M059J (cell line): ENCODE results near the gene UBE2J2. TPM values are rescaled to one million over a fixed set of nuclear protein-coding genes. Genes with fewer than 3 reads are reported as not detected.
A peak's percentile ranks its signal among the peaks of the same experiment; 100 is the strongest.

Experiments
- DNase-seq: peaks from one replicate; pipeline ENCODE4 v3.0.0-alpha.2; 2012; ENCODE audit warnings: low read depth
- total RNA-seq: library from RNA; depleted of rRNA; stranded (reverse); fragments of >200 nt; shearing (Covaris generic); gene quantifications from 2 replicates; pipeline ENCODE4 v1.2.3, GENCODE V29; 2014; rRNA removed

UBE2J2 gene
- total RNA-seq, 1 experiment from 2014 or later, result 59.5 TPM

- DNase-seq, result no peak
Observed at GRCh38 chr1:1213345-1214265, 60.0 kb downstream of the UBE2J2 start, which contains the start of gene TNFRSF4. Gene TNFRSF4, minus strand, starts transcription at chr1:1214153. Its CDS starts 26 bp downstream, at chr1:1214127.

- no peak for DNase-seq
Observed at GRCh38 chr1:1212780-1213344, 60.8 kb downstream of the UBE2J2 start.

- DNase-seq, result no peak
Observed at GRCh38 chr1:1211541-1212441, 61.9 kb downstream of the UBE2J2 start.

- DNase-seq, result no peak
Observed at GRCh38 chr1:1210726-1211540, 62.7 kb downstream of the UBE2J2 start.

DNA sequence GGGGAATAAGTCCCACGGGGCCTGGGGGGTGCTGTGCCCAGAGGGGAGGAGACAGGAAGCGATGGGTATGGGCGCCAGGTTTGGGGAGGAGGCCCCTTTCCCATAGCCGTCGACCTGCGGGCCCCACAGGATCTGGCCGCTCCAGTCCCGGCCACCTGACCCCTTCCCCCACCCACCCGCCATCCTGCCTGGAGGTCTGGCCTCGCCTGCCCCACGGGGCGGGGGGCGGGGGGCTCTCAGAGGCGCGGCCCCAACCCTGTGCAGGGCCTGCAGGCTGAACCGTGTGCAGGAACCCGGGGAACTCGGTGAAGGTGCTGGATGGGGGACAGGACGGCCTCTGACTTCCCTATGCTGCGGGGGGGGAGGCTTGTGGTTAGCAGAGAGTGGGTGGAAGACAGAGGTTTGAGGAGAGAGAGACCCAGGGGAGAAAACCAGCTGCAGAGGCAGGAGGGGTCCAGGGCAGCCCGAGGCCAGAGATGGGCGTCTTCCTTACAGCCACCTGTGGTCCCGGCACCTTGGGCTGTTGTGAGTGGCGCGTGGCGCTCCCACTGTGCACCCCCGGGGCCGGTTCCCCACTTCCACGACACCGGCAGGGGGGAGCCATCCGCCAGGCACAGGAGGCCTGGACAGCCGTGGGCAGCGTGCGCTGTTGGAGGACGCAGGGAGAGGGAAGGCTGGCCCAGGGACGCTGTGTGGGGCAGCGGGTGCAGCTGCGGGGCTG, 64.8 kb downstream of the UBE2J2 start:
- DNase-seq, result peak; percentile 44

DNA sequence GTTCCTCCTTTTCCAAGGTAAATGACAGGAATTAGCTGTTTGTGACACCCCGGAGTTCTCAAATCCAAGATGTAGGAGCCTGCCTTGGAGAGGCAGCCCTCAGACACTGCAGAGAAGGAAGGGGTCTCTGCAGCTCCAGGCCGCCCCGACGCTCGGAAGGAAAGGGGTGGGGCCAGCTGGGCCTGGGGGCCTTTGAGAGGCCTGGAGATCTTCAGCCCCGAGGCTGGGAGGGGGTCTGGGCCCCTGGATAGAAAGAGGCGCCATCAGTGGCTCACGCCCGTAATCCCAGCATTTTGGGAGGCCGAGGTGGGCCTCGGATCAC, 66.1 kb downstream of the UBE2J2 start:
- no peak for DNase-seq

- DNase-seq, result no peak
Observed at GRCh38 chr1:1206966-1207531, 66.6 kb downstream of the UBE2J2 start.

DNA sequence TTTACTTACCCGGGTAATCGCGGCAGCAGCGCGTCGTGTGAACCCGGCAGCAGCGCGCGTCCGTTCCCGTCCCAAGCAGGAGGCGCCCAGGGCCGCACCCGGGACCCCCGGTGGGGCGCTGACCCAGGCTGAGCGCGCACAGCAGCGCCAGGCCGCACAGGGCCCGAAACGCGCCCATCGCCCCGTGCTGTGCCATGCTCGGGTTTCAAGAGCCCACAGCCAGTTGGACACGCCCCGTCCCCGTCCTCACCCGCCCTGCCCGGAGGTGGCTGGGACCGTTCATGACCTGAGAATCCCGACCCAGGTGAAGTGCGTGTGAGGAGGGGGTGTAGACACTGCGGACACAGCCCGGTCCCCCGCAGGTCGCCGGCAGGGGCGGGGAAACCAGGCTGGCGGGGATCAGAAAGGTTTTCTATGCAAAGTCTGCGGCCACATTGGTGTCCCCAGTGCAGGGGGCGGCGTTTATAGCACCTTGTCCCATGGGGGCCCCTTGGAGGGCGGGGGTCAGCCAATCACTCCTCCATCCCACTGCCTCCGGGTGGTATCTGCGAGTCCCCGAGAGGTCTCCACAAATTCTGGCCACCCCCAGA, 67.2 kb downstream of the UBE2J2 start, which contains the start of gene TNFRSF18:
TNFRSF18 (minus strand) TSS at position 217 of the 590 bp plus-strand sequence; CDS start at position 196, 21 bp downstream.
- no peak for DNase-seq

DNA sequence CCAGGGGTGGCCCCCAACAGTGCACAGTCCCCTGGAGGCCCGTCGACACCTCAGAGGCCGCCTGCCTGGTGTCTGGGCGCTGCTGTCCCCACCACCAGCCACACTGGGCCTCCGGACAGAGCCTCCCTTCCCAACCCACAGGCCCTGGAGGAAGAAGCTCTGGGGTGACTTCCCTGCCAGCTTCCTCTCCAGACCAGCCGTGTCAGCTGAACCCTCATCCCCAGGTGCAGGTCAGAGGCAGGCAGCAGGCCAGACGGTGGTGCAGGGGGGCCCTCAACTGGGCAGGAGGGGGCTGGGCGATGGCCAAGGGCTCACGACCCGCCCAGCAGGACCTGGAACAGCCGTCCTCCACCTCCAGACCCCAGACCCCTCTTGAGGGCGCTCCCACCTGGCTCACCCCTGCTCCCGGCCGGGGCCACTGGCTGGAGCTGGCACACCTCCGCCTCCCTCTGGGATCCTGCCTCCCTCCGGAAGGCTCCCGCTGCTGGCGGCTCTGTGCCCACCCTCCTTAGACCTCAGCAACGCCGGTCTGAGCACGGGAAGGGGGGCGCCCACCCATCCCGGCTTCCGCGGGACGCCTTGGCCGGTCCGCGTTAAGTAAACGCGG, 67.8 kb downstream of the UBE2J2 start:
- no peak for DNase-seq

- DNase-seq, result no peak
Observed at GRCh38 chr1:1204998-1205768, 68.5 kb downstream of the UBE2J2 start.

DNA sequence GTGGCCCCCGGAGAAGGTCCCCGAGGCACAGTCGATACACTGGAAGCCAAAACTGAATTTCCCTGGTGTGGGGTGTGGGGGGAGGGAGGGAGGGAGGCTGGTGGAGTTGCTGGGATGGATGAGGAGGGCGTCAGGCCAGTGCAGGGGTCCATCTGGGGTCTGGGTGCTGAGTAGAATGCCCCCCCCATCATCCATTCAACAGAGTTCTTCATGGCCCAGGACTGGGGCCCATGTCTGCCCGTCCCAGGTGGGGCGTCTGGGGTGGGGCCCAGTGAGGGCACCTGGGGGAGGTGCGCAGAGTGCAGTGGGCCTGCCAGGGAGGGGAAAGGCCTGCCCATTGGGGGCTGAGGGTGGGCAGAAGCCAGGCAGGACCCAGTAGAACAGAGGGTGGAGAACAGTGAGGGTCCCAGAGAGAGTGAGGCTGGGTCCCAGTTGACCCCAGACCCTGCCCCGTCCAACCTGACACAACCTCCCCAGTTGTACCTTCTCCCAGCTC, 69.2 kb downstream of the UBE2J2 start:
- no peak for DNase-seq

Other genes starting within 250 kb of the UBE2J2 start
- not detected in 2 replicates for gene RNF223, start 199.5 kb downstream of the UBE2J2 start, total RNA-seq
- 17.4 and 17.5 TPM in 2 replicates for gene C1orf159, start 157.8 kb downstream of the UBE2J2 start, total RNA-seq
- not detected in 2 replicates for gene TTLL10, start 100.0 kb downstream of the UBE2J2 start, total RNA-seq
- gene TNFRSF18, start 67.3 kb downstream of the UBE2J2 start, total RNA-seq, result not detected in 2 replicates
- gene TNFRSF4, start 59.7 kb downstream of the UBE2J2 start, total RNA-seq, result not detected in 2 replicates
- 100 and 196 TPM in 2 replicates for gene SDF4, start 41.9 kb downstream of the UBE2J2 start, total RNA-seq
- gene B3GALT6, start 41.6 kb downstream of the UBE2J2 start, total RNA-seq, result 17.4 and 30.1 TPM in 2 replicates
- not detected in 2 replicates for gene C1QTNF12, start 27.1 kb downstream of the UBE2J2 start, total RNA-seq
- gene SCNN1D, start 6.6 kb upstream of the UBE2J2 start, total RNA-seq, result 0.62 TPM in 1 of 2 replicates, not detected in the other
- gene ACAP3, start 34.1 kb upstream of the UBE2J2 start, total RNA-seq, result 13.9 and 15.3 TPM in 2 replicates
- gene PUSL1, start 34.7 kb upstream of the UBE2J2 start, total RNA-seq, result 23.6 and 40.3 TPM in 2 replicates
- gene INTS11, start 50.8 kb upstream of the UBE2J2 start, total RNA-seq, result 74.7 and 87.4 TPM in 2 replicates
- gene CPTP, start 50.9 kb upstream of the UBE2J2 start, total RNA-seq, result 22.4 and 35.1 TPM in 2 replicates
- gene TAS1R3, start 57.4 kb upstream of the UBE2J2 start, total RNA-seq, result not detected in 2 replicates
- gene DVL1, start 75.6 kb upstream of the UBE2J2 start, total RNA-seq, result 22.4 and 34.5 TPM in 2 replicates
- gene MXRA8, start 84.7 kb upstream of the UBE2J2 start, total RNA-seq, result 0.25 and 2.6 TPM in 2 replicates
- 141 and 178 TPM in 2 replicates for gene AURKAIP1, start 101.4 kb upstream of the UBE2J2 start, total RNA-seq
- 29.9 and 35.2 TPM in 2 replicates for gene CCNL2, start 125.5 kb upstream of the UBE2J2 start, total RNA-seq
- 160 and 166 TPM in 2 replicates for gene MRPL20, start 133.4 kb upstream of the UBE2J2 start, total RNA-seq
- 0.17 and 0.64 TPM in 2 replicates for gene ANKRD65, start 147.4 kb upstream of the UBE2J2 start, total RNA-seq
- gene VWA1, start 161.8 kb upstream of the UBE2J2 start, total RNA-seq, result 0.12 and 1.1 TPM in 2 replicates
- not detected in 2 replicates for gene ATAD3C, start 175.8 kb upstream of the UBE2J2 start, total RNA-seq
- gene ATAD3B, start 197.9 kb upstream of the UBE2J2 start, total RNA-seq, result 2.9 and 7.7 TPM in 2 replicates
- 26.7 and 55.9 TPM in 2 replicates for gene ATAD3A, start 238.3 kb upstream of the UBE2J2 start, total RNA-seq